Dedifferentiated amniotic fluid mesenchymal stem cell (primary cell): ENCODE measurements around the gene POLN.

Experiments
- DNase-seq: peaks from one replicate; pipeline ENCODE4 v3.0.0-alpha.2; 2016; ENCODE audit errors: extremely low spot score

The POLN gene

GRCh38 chr4:2070421-2071251, 171.3 kb downstream of the POLN start:
- no peak for DNase-seq

DNA sequence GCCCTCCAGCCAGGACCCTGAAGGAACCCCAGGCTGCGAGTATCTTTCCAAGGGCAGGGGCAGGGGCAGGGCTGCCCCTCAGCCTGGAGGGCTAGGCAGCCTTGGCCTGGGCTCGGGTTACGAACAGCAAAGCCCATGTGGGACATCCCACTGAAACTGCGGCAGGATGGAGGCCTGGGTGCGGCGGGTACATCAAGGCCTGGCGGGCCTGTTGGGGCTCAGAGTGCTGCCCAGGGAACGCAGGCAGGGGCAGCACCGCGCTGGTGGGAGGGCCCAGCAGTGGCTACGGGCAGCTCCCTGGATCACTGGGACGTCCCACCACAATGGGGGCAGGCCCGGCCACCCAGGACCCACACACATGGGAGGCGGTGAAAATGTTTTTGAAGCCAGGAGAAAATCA, 171.9 kb downstream of the POLN start:
- DNase-seq, result no peak

- DNase-seq, result no peak
These were observed 172.6 kb downstream of the POLN start for GRCh38 chr4:2069161-2069971.

GRCh38 chr4:2068566-2068965, 173.4 kb downstream of the POLN start:
- no peak for DNase-seq

- no peak for DNase-seq
These were observed 173.8 kb downstream of the POLN start for GRCh38 chr4:2068198-2068470.

- no peak for DNase-seq
These were observed 174.3 kb downstream of the POLN start for GRCh38 chr4:2067446-2068197.

- no peak for DNase-seq
These were observed 175.1 kb downstream of the POLN start for GRCh38 chr4:2066571-2067445.

GRCh38 chr4:2066011-2066551, 175.8 kb downstream of the POLN start:
- DNase-seq, result no peak

GRCh38 chr4:2065106-2065930, 176.6 kb downstream of the POLN start:
- DNase-seq, result no peak

DNA sequence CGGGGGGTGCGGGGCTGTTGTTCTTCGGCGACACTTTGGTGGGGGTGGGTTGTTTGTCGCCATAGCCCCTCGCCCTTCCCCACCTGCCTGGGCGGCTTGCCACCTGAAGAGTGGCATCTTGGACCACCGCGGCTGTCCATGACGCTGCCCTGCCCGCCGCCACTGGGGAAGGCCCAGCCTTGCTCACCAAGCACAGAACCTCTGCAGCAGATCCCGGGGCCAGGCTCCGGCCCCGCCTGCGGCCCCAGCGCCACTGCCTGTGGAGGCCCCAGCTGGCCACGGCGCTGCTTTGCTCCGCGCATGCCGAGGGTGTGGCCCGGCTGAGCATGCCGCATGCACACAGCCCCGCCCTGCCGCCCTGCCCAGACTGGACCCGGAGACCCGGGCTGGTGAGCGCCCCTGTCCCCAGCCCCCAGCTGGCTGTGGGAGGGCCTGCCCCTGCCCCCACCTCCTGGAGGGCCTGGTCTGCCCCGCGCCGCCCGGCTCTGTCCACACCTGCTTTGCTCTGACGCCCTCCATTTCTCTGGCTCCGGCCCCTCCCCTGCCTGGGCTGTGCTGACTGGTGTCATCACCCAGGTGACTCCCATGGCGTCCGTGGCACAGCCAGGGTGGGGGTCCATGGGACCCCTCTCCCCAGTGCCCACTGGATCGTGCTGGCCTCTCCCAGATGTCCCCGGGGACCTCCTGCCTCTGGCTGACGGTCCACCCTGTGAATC, 177.5 kb downstream of the POLN start:
- no peak for DNase-seq

DNA sequence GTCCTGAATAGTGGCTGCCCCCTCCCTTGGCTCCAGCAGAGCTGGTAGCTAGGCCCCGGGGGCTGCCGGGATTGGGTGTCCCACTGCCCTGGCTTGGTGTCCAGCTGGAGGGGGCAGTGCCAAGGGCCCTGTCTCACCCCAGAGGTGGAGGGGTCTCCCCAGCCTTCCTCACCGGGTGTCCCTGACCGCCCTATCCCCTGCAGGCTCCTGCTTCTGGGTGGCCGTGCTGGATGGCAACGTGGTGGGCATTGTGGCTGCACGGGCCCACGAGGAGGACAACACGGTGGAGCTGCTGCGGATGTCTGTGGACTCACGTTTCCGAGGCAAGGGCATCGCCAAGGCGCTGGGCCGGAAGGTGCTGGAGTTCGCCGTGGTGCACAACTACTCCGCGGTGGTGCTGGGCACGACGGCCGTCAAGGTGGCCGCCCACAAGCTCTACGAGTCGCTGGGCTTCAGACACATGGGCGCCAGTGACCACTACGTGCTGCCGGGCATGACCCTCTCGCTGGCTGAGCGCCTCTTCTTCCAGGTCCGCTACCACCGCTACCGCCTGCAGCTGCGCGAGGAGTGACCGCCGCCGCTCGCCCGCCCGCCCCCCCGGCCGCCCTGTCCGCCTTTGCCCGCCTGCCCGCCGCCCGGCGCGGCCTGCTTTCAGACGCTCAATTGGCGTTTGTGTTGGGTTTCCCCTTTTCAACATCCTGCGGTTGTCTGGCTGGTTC, 178.2 kb downstream of the POLN start:
- DNase-seq, result no peak

DNA sequence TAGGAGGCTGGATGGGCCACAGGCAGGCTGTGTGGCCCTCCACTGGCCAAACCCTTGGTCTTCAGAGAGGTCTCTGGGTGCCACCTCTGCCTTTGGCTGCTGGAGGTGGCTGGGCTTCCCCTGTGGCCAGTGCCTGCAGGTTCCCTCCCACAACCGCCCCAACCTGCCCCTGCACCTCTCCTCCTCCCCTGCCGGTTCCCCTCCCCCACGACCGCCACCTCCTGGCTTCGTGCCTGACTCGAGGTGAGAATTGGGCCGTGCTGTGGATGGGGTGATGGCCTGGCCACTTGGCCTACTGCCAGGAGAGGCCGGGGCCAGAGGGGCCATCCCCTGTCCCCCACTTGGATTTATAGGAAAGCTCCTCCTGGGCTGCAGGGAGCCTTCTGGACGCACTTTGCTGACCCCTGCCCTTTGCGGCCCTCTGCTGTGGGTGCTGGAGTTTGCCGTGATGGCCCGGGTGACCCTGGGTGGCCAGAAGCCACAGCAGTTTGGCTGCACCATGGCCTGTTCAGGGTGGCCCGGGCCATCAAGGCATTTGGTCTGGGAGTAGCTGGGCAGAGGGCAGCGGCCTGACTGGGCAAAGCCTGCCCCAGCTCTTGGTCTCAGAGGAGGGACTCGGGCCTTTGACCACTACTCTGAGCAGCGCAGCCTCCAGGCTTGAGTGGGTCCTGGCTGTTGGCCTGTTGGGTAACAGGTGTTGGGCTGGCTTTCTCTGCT, 179.0 kb downstream of the POLN start:
- DNase-seq, result no peak

- DNase-seq, result no peak
These were observed 179.6 kb downstream of the POLN start for GRCh38 chr4:2062168-2062807.

DNA sequence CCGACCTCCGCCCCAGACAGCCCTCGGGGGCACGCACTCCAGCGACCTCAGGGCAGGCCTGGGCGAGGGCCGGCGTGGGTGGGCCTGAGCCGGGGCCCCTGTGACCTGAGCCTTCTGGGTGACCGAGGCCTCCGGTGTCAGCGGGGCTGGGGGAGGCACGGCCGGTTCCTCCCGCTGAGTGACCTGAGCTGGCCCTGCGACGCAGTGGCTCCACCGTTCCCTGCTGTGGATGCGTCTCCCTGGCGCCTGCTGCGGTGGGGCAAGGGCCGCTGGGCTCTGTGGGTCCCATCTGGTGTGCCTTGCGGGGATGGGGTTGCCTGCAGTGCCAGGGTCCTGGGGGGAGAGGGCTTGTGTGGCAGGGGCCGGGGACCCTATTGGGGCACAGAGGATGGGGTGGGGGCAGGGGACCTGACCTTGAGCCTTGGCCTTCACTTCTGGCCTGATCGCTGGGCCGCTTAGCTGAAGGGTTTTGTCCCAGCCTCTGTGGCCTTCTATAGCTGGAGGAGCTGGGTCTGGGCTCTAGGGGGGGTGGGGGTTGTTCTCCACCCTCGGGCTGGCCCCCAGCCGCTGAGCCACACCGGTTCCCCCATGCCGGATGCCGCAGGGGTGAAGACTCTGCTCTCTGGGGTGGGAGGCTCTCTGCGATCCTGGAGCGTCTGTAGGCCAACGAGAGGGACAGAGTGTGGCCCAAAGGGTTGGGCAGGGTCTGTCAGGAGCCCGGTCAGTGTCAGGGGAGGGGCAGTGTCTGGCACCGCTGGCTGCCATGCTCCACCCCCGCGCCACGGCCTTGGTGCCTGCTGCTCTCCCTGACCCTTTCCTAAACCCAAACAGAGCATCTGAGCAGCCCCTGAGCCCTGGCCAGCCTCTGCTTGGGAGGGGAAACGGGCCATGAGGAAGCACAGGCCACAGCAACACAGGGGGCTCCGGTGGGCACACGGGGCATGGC, 180.5 kb downstream of the POLN start:
- no peak for DNase-seq

DNA sequence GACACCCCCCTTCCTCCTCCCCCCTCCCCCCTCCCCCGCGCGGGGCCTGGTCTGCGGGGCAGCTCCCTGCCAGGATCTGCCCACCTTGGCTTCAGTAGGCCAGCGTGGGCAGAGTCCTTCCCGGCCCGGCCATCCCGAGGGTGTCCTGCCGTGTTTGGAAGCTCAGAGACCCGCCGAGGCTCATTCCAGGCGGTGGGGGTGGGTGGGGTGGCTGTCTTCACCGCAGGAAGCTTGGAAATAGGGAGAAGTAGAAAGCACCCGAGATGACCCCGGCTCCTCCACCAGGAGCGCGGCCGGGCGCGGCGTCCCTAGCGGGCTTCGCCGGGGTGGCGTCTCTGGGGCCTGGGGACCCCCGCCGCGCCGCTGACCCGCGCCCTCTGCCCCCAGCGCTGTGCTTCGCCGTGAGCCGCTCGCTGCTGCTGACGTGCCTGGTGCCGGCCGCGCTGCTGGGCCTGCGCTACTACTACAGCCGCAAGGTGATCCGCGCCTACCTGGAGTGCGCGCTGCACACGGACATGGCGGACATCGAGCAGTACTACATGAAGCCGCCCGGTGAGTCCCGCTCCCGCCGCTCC, 181.2 kb downstream of the POLN start:
- DNase-seq, result no peak
